ENCODE measurements around the gene RPS3. TPM values are rescaled to one million over a fixed set of nuclear protein-coding genes. Genes with fewer than 3 reads are reported as not detected.
"Not testable (repeated sequence)": the region's sequence is repeated elsewhere in the genome, so short reads cannot be mapped to it uniquely, and the experiment has no call there.

The RPS3 gene
- total RNA-seq, 1 donor from 2014 or later = 874 TPM

DNA sequence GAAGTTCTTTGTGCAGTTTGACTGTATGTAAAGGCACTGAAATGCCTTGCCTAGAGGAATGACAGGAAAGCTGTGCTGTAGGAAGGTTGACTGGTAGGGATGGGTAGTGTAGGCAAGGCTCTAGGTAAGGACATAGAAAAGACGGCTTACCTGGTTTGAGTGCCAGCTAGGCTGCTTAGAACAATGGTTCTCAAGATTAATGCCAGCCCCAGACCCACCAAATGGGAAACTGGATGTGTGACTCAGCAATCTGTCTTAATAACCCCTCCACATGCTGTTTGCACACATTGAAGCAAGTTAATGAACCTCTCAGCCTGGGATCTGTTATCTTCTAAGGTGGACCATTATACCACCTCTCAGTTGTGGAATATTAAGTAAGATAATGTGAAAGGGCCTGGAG lies 3.7 kb downstream of the RPS3 start:
- no peak for ATAC-seq
- intact Hi-C loops (cut with micrococcal nuclease) = no loop called here
- DNase-seq = no peak

DNA sequence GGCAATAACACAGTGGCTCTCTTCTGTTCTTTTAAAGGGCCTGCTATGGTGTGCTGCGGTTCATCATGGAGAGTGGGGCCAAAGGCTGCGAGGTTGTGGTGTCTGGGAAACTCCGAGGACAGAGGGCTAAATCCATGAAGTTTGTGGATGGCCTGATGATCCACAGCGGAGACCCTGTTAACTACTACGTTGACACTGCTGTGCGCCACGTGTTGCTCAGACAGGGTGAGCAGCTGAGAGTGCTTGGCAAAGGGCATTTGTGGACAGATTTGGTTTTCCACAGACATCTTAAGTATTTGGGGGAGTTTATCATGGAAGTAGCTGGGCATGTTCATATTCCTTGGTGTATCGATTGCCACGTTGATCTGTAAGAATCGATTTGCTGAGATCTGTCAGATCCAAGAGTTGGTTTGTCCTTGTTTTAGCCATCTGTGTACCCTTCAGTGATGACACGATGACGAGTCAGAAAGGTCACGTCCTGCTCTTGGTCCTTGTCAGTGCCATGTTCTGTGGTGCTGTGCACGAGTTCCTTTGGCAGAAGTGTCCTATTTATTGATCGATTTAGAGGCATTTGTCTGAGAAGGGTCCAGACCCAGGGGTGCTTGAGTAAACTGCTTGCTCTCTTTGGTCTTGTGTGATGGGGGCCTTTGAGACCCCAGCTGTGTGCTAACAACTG lies 4.8 kb downstream of the RPS3 start:
- intact Hi-C loops (cut with micrococcal nuclease) = no loop called here
- no peak for ATAC-seq

DNA sequence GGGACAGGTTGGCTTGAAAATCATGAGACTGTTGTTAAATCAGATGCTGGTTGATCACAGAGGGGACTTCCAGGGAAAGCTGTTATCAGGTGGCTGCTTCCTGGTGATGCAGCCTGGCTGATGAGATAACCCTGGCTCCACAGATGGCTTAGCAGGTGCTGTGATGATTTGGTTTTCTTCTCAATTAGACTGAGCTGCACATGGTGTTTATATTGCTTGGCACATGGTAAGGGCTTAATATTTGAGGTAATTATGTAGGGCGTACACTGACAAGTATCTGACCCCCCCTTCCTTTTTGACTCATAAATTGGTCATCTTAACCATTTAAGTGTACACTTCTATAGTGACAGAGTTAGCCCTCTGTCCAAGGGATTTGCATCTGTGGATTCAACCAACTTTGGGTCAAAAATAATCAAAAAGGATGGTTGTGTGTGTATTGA lies 7.0 kb downstream of the RPS3 start:
- DNase-seq (no peak), ATAC-seq (no peak)
- intact Hi-C loops (cut with micrococcal nuclease) = no loop called here

More for the DNA sequence above, 4.8 kb downstream of the RPS3 start:
- no peak for DNase-seq

DNA sequence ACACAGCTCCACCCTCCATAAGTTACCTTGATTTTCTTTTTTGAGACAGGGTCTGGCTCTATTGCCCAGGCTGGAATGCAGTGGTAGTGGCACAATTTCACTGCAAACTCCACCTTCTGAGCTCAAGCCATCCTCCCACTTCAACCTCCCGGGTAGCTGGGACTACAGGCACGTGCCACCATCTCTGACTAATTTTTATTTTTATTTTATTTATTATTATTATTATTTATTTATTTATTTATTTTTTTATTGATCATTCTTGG lies 9.6 kb downstream of the RPS3 start:
- DNase-seq (no peak), ATAC-seq (no peak)
- intact Hi-C loops (cut with micrococcal nuclease) = no loop called here

DNA sequence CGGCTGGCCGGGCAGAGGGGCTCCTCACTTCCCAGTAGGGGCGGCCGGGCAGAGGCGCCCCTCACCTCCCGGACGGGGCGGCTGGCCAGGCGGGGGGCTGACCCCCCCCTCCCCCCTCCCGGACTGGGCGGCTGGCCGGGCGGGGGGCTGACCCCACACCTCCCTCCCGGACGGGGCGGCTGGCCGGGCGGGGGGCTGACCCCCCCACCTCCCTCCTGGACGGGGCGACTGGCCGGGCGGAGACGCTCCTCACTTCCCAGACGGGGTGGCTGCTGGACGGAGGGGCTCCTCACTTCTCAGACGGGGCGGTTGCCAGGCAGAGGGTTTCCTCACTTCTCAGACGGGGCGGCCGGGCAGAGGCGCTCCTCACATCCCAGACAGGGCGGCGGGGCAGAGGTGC lies 10.7 kb downstream of the RPS3 start:
- ATAC-seq; DNase-seq; intact Hi-C loops (cut with micrococcal nuclease): not testable (repeated sequence)

DNA sequence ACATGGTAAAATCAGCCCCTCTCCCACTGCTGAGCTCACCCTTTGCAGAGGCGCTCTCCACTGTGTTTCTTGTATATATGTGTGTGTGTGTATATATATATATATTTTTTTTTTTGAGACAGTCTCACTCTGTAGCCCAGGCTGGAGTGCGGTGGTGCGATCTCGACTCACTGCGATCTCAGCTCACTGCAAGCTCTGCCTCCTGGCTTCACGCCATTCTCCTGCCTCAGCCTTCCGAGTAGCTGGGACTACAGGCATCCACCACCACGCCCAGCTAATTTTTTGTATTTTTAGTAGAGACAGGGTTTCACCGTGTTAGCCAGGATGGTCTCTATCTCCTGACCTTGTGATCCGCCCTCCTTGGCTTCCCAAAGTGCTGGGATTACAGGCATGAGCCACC lies 13.8 kb downstream of the RPS3 start:
- intact Hi-C loops (cut with micrococcal nuclease); ATAC-seq; DNase-seq: not testable (repeated sequence)

DNA sequence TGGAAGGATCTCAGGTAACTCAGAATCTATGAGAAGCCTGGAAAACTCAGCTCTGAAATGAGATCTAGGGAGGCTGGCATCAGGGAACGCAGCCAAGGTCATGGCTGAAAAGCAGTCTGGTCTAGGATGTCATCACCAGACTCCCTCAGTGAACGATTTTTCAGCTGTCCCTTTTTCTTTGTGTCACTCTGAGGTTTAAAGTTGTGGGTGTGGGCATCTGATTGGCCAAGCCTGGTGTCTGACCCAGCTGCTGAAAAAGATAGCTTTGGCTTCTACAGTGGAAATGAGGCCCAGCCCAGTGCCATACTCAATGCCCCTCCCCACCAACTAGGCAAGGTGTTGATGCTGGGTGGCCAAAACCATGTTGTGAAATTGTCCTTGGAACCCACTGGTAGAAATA lies 14.5 kb downstream of the RPS3 start:
- DNase-seq = no peak
- intact Hi-C loops (cut with micrococcal nuclease) = no loop called here
- no peak for ATAC-seq

DNA sequence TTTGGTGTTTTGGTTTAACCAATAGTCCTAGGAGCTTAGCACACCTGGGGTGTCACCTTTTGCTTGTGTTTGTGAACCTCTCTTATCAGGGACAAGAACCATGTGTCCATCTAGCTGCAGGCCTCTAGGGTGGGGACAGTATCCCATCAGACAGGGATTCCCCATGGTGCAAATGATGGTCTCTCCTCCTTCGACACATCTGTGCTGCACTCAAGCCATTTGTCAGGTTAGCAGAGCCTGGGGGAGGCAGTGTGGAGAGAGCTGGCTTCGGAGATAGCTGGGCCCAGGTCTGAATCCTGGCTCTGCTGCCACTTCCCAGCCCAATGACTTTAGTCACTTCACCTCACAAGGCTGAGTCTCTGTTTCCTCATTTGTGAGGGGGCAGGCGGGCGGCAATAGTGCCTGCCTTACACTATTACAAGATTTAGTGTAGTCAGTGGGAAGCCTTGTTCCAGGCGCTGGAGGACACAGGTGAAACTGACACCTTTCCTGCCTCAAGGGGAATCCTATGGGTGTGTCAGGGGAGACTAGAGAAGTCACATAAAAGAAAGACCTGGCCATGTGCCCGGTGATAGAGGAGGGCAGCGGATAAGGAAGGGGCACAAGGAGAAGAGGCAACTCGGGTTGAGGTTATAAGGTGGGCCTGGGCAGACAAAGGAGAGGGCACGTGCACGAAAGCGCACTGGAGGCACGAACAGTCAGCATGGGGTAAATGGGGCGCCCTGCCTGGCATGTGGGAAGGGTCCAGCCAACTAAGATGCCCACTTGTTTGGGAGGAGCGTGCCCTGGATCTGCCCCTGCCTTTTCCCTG lies 21.1 kb downstream of the RPS3 start:
- DNase-seq (no peak), ATAC-seq (no peak)
- intact Hi-C loops (cut with micrococcal nuclease) = no loop called here

DNA sequence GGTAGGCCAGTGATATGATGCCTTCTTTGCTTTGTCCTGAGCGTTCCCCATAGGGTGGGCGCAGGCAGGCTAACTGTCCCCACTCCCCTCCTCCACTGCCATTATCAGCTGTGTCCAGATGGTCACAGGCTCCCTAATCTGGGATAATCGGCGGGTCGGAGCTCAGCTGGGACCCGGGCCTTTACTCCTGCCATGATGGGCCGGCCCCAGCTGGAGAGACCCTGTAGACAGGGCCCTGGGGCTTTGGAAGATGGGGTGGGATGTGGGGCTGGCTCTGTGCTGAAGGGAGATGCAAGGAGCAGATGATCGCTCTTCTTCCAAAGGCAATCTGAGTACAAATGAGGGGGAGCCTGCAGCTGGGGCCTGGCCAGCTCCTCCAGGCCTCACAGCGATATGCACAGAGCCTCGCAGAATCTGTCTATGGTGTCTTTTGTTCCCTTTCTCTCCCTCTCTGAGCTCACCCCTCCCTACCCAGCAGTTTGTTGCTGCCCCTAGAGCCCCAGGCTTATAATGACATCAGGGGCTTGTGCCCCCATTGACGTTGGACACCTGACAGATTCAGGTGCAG lies 21.8 kb downstream of the RPS3 start:
- ATAC-seq = no peak
- DNase-seq = no peak
- intact Hi-C loops (cut with micrococcal nuclease) = no loop called here

DNA sequence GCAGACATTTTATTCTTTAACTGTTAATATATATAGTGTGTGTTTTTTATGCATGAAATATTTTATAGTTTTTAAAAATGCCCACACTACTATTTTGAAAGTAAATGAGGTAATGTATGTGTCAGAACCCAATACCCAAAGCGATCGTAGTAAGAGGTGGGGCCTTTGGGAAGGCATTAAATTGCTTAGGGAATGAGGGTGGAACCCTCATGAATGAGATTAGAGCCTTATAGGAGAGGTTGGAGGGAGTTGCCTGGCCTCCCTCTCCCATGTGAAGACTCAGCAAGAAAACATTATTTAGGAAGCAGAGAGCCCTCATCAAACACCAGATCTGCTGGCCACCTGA lies 22.6 kb downstream of the RPS3 start:
- ATAC-seq (no peak), DNase-seq (no peak)
- intact Hi-C loops (cut with micrococcal nuclease) = no loop called here

DNA sequence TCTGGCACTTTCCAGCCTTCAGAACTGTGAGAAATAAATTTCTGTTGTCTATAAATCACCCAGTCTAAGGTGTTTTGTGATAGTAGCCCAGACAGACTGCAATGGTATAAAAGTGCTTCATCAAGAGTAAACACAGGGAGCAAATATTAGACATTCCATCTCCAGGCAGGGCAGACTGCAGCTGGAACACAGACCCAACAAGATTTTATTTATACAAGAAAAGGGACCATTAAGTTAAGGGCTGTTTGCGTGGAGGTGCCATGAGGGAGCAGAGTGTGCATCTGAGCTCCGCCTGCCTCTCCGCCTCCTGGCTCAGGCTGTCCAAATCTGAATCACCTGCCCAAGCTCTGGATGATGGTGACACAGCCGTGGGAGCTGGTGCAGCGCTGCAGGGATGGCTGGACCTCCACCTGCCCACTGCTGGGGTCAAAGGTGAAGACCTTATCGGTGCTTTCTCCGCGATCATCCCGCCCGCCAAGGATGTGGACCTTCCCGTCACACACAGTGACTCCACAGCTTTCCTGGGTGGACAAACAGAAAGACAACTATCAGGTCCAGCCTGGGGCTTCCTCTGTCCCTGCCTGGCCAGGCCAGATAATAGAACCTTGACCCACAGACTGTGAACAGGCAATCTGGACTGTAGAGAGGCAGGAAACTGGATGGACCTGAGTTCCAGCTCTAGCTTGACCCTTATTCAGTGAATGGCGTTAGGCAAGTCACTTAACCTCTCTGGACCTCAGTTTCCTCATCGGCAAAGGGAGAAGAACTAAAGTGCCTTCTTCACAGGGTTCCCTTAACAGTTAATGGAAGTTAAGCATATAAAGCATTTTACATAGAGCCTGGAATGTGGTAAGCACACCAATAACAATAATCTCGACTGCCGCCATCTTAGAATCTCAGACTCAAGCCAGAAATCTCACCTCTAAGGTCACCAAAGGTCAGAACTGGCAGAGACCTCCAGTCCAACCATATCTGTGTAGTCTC lies 23.2 kb downstream of the RPS3 start:
- ATAC-seq = no peak
- no peak for DNase-seq
- intact Hi-C loops (cut with micrococcal nuclease) = no loop called here

DNA sequence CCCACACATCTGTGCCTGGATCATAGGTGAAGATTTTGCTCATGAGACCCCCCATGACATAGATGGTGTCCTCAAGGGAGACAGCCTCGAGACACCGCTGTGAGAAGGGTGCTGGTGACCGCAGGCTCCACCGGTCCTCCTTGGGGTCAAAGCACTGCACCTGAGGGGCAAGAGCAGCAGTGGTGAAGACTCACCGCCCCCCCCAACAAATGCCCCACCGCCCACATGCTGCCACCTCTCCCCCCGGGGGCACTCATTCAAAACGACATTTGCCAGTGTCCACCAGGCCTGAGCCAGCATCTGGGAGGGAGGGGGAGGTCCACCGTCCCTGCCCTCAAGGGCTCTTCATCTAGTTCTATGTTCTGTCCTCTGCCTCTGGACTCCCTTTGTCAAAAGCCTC lies 24.4 kb downstream of the RPS3 start:
- DNase-seq (no peak), ATAC-seq (no peak)
- intact Hi-C loops (cut with micrococcal nuclease) = no loop called here

DNA sequence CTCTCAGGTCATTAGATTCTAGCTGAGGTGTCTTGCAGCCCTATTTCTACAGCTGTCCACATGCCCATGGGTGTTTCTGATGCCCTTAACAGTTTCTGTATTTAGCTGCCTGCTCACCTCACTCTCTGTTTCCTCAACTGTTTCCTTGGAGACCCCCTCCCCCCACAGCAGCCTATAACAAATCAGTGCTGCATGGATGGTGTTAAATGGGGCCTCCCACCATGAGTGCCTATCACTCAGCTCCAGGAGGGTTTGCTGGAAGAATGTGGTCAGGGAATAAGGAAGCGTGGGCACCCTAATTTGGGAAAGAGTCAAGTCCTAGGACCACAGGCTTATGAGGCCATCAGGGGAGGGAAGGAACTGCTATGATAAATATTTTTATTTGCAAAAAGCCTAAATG lies 25.1 kb downstream of the RPS3 start:
- intact Hi-C loops (cut with micrococcal nuclease) = no loop called here
- DNase-seq (no peak), ATAC-seq (peak; percentile 14)

DNA sequence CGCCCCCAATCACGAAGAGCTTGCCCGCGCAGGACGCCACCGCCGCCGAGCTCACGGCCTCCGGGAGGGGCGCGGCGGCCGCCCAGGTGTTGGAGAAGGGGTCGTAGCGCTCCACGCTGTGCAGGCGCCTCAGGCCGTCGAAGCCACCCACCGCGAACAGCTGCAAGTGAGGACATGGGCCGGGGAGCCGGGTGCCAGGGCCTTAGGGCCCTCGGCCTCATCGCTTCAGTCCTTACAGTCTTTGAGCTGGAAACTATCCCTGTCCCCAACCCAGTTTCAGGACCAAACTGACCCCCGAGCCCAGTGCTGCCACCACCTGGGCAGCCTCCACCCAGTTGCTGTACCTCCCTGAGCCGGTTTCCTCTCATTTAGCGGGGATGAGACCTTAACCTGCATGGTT lies 26.1 kb downstream of the RPS3 start:
- intact Hi-C loops (cut with micrococcal nuclease) = no loop called here
- no peak for DNase-seq
- no peak for ATAC-seq

DNA sequence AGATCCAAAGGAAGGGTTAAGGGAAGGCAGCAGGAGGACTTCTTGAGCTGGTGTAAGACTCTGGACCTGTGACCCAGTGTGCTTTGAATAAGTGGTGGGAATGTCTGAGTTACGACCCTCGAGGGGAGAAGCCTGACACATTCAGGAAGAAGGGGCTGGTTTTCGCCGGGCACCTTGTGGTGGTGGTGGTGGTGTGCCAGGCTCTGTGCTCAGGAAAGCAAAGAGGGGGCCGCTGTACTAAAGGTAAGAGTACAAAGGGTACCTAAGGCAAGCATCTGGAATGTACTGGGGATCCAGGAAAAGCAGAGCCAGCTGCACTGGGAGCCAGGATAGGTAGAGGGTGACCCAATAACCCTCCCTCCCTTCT lies 27.4 kb downstream of the RPS3 start:
- DNase-seq (no peak), ATAC-seq (no peak)
- intact Hi-C loops (cut with micrococcal nuclease) = no loop called here

DNA sequence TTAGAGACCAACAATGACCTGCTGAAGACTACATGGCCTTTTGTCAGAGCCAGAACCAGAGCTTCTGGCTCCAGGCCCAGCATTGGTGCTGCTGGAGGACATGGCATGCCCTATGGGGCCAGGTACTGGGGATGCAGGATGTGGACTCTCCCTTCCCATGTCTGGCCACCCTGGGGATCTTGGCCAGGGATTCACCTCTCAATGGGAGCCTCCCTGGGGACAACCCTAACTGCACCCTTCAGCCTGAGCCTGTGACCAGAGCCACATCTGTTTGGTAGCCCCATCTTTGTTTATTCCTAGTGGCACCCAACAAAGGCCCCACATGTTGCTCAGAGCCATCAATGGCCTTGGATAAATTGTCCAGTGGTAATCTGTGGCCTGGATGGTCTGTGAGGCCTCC lies 27.9 kb downstream of the RPS3 start:
- ATAC-seq = peak; percentile 3
- intact Hi-C loops (cut with micrococcal nuclease) = no loop called here
- no peak for DNase-seq

DNA sequence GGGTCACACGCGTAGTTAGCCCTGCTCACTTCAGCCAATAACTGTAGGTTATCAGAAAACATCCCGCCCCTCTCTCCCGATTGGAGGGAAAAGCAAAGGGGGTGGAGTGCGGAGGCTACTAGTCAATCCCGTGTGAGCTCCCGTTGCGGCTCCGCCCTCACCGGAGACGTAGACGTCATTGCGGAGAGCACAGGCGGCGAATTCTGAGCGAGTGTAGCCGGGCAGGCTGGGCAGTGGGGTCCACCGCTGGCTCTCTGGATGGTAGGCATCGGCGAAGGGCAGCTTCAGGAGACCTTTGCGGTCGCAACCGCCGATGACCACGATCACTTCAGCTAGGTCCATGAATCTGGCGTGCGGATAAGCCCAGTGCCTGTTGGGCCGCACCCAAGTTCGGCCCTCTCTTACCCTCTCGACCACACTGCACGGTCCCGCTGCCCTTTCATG lies 29.0 kb downstream of the RPS3 start:
- intact Hi-C loops (cut with micrococcal nuclease) = no loop called here
- DNase-seq (peak; percentile 96), ATAC-seq (peak; percentile 91)

DNA sequence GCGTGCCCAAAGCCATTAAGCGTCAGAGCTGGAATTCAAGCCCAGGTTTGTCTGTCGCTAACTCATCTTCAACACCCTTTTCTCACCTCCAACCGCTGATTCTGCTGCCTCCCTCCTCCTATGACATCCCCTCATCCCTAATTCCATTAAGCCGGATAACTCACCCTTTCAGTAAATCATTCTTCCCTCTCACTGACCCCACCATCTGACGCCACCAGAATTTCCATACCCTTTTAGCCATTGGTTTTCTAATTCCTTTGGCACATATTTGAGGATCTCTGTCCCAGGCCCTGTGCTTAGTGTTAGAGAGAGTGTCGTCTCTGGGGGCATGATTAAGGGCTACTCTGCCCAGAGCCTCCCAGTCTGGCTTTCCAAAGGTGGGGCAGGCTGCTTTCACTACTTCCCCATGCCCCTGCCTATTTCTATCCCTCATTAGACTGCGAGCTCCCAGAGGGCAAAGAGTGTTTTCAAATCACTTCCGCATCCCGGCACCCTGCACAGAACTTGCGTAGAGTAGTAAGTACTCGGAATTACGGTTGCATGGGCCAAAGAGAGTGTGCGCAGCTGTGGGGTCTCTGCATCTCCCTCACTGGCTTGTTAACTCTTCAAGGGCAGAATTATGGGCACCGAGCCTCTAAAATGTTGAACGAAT lies 29.8 kb downstream of the RPS3 start:
- intact Hi-C loops (cut with micrococcal nuclease) = no loop called here
- DNase-seq (no peak), ATAC-seq (no peak)

DNA sequence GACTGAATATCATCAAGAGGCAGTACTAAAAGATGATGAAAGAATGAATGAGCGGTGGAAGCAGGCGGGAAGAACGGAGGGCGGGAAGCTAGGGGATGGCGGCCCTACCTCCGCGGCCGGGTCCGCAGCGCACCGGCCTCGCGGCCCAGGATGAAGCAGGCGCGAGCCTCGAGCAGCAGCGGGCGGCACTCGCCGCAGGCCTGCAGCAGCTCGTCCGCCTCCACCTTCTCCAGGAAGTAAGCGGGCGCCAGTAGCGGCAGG lies 30.3 kb downstream of the RPS3 start:
- no peak for ATAC-seq
- intact Hi-C loops (cut with micrococcal nuclease) = no loop called here

More for the DNA sequence above, 30.3 kb downstream of the RPS3 start:
- no peak for DNase-seq
